ENCODE measurements around the gene HERC2. TPM values are rescaled to one million over a fixed set of nuclear protein-coding genes. Genes with fewer than 3 reads are reported as not detected.
A peak's percentile ranks its signal among the peaks of the same experiment; 100 is the strongest.
"Not testable (repeated sequence)": the region's sequence is repeated elsewhere in the genome, so short reads cannot be mapped to it uniquely, and the experiment has no call there.

Gene HERC2
- total RNA-seq, 1 donor from 2014 or later = 44.3 TPM

GRCh38 chr15:28191832-28192231 lies 130.1 kb downstream of the HERC2 start:
- ATAC-seq (peak; percentile 92), DNase-seq (peak; percentile 76)
- intact Hi-C loops (cut with micrococcal nuclease) = no loop called here

GRCh38 chr15:28190391-28191174 lies 131.4 kb downstream of the HERC2 start:
- no peak for ATAC-seq
- intact Hi-C loops (cut with micrococcal nuclease) = no loop called here
- DNase-seq = no peak

GRCh38 chr15:28185148-28185895 lies 136.7 kb downstream of the HERC2 start:
- ATAC-seq (peak; percentile 99), DNase-seq (peak; percentile 80)
- intact Hi-C loops (cut with micrococcal nuclease) = no loop called here

- DNase-seq (no peak), ATAC-seq (no peak)
- intact Hi-C loops (cut with micrococcal nuclease) = no loop called here
These were observed 137.8 kb downstream of the HERC2 start for GRCh38 chr15:28184166-28184565.

- intact Hi-C loops (cut with micrococcal nuclease) = no loop called here
- ATAC-seq (no peak), DNase-seq (no peak)
These were observed 139.2 kb downstream of the HERC2 start for GRCh38 chr15:28182731-28183130.

- ATAC-seq = no peak
- intact Hi-C loops (cut with micrococcal nuclease) = no loop called here
- no peak for DNase-seq
These were observed 139.8 kb downstream of the HERC2 start for GRCh38 chr15:28182216-28182615.

GRCh38 chr15:28181366-28181765 lies 140.6 kb downstream of the HERC2 start:
- DNase-seq (no peak), ATAC-seq (no peak)
- intact Hi-C loops (cut with micrococcal nuclease) = no loop called here

GRCh38 chr15:28179270-28179669 lies 142.7 kb downstream of the HERC2 start:
- DNase-seq (peak; percentile 40), ATAC-seq (peak; percentile 91)
- intact Hi-C loops (cut with micrococcal nuclease) = no loop called here

- no peak for ATAC-seq
- DNase-seq = no peak
- intact Hi-C loops (cut with micrococcal nuclease) = no loop called here
These were observed 143.3 kb downstream of the HERC2 start for GRCh38 chr15:28178727-28179126.

GRCh38 chr15:28178290-28178689 lies 143.7 kb downstream of the HERC2 start:
- DNase-seq = no peak
- ATAC-seq = peak; percentile 50
- intact Hi-C loops (cut with micrococcal nuclease) = no loop called here

GRCh38 chr15:28169366-28169765 lies 152.6 kb downstream of the HERC2 start:
- ATAC-seq (no peak), DNase-seq (no peak)
- intact Hi-C loops (cut with micrococcal nuclease) = no loop called here

GRCh38 chr15:28168405-28169121 lies 153.4 kb downstream of the HERC2 start:
- DNase-seq; ATAC-seq; intact Hi-C loops (cut with micrococcal nuclease): not testable (repeated sequence)

- intact Hi-C loops (cut with micrococcal nuclease) = no loop called here
- DNase-seq = no peak
- ATAC-seq = peak; percentile 13
These were observed 154.9 kb downstream of the HERC2 start for GRCh38 chr15:28167042-28167441.

GRCh38 chr15:28165791-28166190 lies 156.2 kb downstream of the HERC2 start:
- intact Hi-C loops (cut with micrococcal nuclease) = no loop called here
- DNase-seq (no peak), ATAC-seq (no peak)

GRCh38 chr15:28164876-28165275 lies 157.1 kb downstream of the HERC2 start:
- ATAC-seq (no peak), DNase-seq (no peak)
- intact Hi-C loops (cut with micrococcal nuclease) = no loop called here

- ATAC-seq (peak; percentile 78), DNase-seq (no peak)
- intact Hi-C loops (cut with micrococcal nuclease) = no loop called here
These were observed 167.7 kb downstream of the HERC2 start for GRCh38 chr15:28154283-28154682.

GRCh38 chr15:28153492-28154119 lies 168.4 kb downstream of the HERC2 start:
- ATAC-seq = peak; percentile 86
- intact Hi-C loops (cut with micrococcal nuclease) = no loop called here
- DNase-seq = no peak

GRCh38 chr15:28152538-28152923 lies 169.4 kb downstream of the HERC2 start:
- peak; percentile 21 for ATAC-seq
- intact Hi-C loops (cut with micrococcal nuclease) = not testable (repeated sequence)

GRCh38 chr15:28151864-28152537 lies 170.0 kb downstream of the HERC2 start:
- DNase-seq; intact Hi-C loops (cut with micrococcal nuclease): not testable (repeated sequence)
- ATAC-seq = peak; percentile 86

More at GRCh38 chr15:28152538-28152923, 169.4 kb downstream of the HERC2 start:
- DNase-seq = not testable (repeated sequence)

Data from left ventricle myocardium superior (tissue), 1 donor.